HEK293 (cell line): Measurements from ENCODE around the gene STK11.

Source experiments
- IKZF3 ChIP-seq: fragments of 450-650 bp; IDR thresholded peaks from 2 replicates; pipeline ENCODE4 v1.5.0; 2018; ENCODE audit warnings: missing biosample characterization, mild to moderate bottlenecking, missing genetic modification characterization, moderate library complexity
- KLF1 ChIP-seq: fragments of 450-650 bp; formaldehyde crosslinking; IDR thresholded peaks from 2 replicates; pipeline ENCODE4 v1.5.1; 2016; ENCODE audit warnings: missing biosample characterization, missing genetic modification characterization
- KLF17 ChIP-seq: fragments of 450-650 bp; formaldehyde crosslinking; IDR thresholded peaks from 2 replicates; pipeline ENCODE4 v1.5.1; 2016; ENCODE audit warnings: missing biosample characterization, missing genetic modification characterization
- OVOL3 ChIP-seq: fragments of 450-650 bp; formaldehyde crosslinking; IDR thresholded peaks from 2 replicates; pipeline ENCODE4 v1.5.1; 2016; ENCODE audit warnings: missing biosample characterization, missing genetic modification characterization
- PATZ1 ChIP-seq: fragments of 450-650 bp; formaldehyde crosslinking; IDR thresholded peaks from 2 replicates; pipeline ENCODE4 v1.5.1; 2016; ENCODE audit warnings: missing biosample characterization, missing genetic modification characterization
- TSHZ1 ChIP-seq: fragments of 450-650 bp; formaldehyde crosslinking; IDR thresholded peaks from 2 replicates; pipeline ENCODE4 v1.5.1; 2016; ENCODE audit warnings: missing biosample characterization, missing genetic modification characterization, borderline replicate concordance
- ZBTB10 ChIP-seq: fragments of 450-650 bp; formaldehyde crosslinking; IDR thresholded peaks from 2 replicates; pipeline ENCODE4 v1.5.1; 2016; ENCODE audit warnings: missing biosample characterization, missing genetic modification characterization
- ZBTB20 ChIP-seq: fragments of 450-650 bp; formaldehyde crosslinking; IDR thresholded peaks from 2 replicates; pipeline ENCODE4 v1.5.1; 2016; ENCODE audit warnings: missing biosample characterization, missing genetic modification characterization
- ZBTB21 ChIP-seq: fragments of 450-650 bp; formaldehyde crosslinking; IDR thresholded peaks from 2 replicates; pipeline ENCODE4 v1.5.1; 2017; ENCODE audit warnings: missing biosample characterization, missing genetic modification characterization
- ZBTB49 ChIP-seq: fragments of 450-650 bp; formaldehyde crosslinking; IDR thresholded peaks from 2 replicates; pipeline ENCODE4 v1.5.1; 2016; ENCODE audit warnings: missing biosample characterization, missing genetic modification characterization, low read depth
- ZBTB8A ChIP-seq: fragments of 450-650 bp; formaldehyde crosslinking; IDR thresholded peaks from 2 replicates; pipeline ENCODE4 v1.5.1; 2016; ENCODE audit warnings: missing biosample characterization, missing genetic modification characterization
- ZNF146 ChIP-seq: fragments of 450-650 bp; formaldehyde crosslinking; IDR thresholded peaks from 2 replicates; pipeline ENCODE4 v1.5.1; 2016; ENCODE audit warnings: missing biosample characterization, missing genetic modification characterization
- ZNF19 ChIP-seq: fragments of 450-650 bp; formaldehyde crosslinking; IDR thresholded peaks from 2 replicates; pipeline ENCODE4; 2016; ENCODE audit warnings: missing biosample characterization, missing genetic modification characterization, low read depth
- ZNF202 ChIP-seq: fragments of 450-650 bp; formaldehyde crosslinking; IDR thresholded peaks from 2 replicates; pipeline ENCODE4 v1.5.1; 2016; ENCODE audit warnings: missing biosample characterization, missing genetic modification characterization, borderline replicate concordance
- ZNF26 ChIP-seq: fragments of 450-650 bp; formaldehyde crosslinking; IDR thresholded peaks from 2 replicates; pipeline ENCODE4 v1.5.1; 2016; ENCODE audit warnings: missing biosample characterization, missing genetic modification characterization
- ZNF501 ChIP-seq: fragments of 450-650 bp; formaldehyde crosslinking; IDR thresholded peaks from 2 replicates; pipeline ENCODE4 v1.5.1; 2016; ENCODE audit warnings: missing biosample characterization, missing genetic modification characterization
- ZNF518A ChIP-seq: fragments of 450-650 bp; formaldehyde crosslinking; conservative IDR thresholded peaks from 2 replicates; pipeline ENCODE4 v1.5.1; 2016; ENCODE audit warnings: low read depth, missing biosample characterization, missing genetic modification characterization
- ZNF571 ChIP-seq: fragments of 450-650 bp; formaldehyde crosslinking; IDR thresholded peaks from 2 replicates; pipeline ENCODE4 v1.5.0; 2017; ENCODE audit warnings: missing biosample characterization, missing genetic modification characterization
- ZNF670 ChIP-seq: fragments of 450-650 bp; formaldehyde crosslinking; IDR thresholded peaks from 2 replicates; pipeline ENCODE4 v1.5.1; 2016; ENCODE audit warnings: missing biosample characterization, missing genetic modification characterization, low read depth
- ZNF768 ChIP-seq: fragments of 450-650 bp; formaldehyde crosslinking; IDR thresholded peaks from 2 replicates; pipeline ENCODE4 v1.5.1; 2018; ENCODE audit warnings: missing biosample characterization, mild to moderate bottlenecking, missing genetic modification characterization
- ZSCAN23 ChIP-seq: fragments of 450-650 bp; formaldehyde crosslinking; IDR thresholded peaks from 2 replicates; pipeline ENCODE4 v1.5.1; 2016; ENCODE audit warnings: missing biosample characterization, missing genetic modification characterization

The STK11 gene

GRCh38 chr19:1232652-1233072 lies 27.1 kb downstream of the STK11 start (continued):
- 0 out of 2 replicates have a peak, but pooled peaks have one; percentile 35 for TF ChIP-seq ZBTB8A (tag by site-specific recombination)
- TF ChIP-seq KLF1: no peak
- no peak for TF ChIP-seq ZNF571 (tag by site-specific recombination)
- no peak for TF ChIP-seq ZBTB49
- no peak for TF ChIP-seq ZSCAN23 (tag by site-specific recombination)
- 0 out of 2 replicates have a peak, but pooled peaks have one; percentile 31 for TF ChIP-seq KLF17
- TF ChIP-seq ZNF670 (tag by site-specific recombination): no peak
- TF ChIP-seq ZNF146: no peak
- TF ChIP-seq ZNF202 (tag by site-specific recombination): no peak
- peak; percentile 49 for TF ChIP-seq ZBTB20
- TF ChIP-seq OVOL3 (tag by site-specific recombination): no peak
- 0 out of 2 replicates have a peak, but pooled peaks have one; percentile 28 for TF ChIP-seq IKZF3 (tag by site-specific recombination)
- 0 out of 2 replicates have a peak, but pooled peaks have one; percentile 22 for TF ChIP-seq ZBTB21
- no peak for TF ChIP-seq TSHZ1 (tag by site-specific recombination)
- no peak for TF ChIP-seq ZNF501 (tag by site-specific recombination)
- TF ChIP-seq PATZ1 (tag by site-specific recombination): peak; percentile 73; the same call in 1 of the 2 replicates
- TF ChIP-seq ZBTB10 (tag by site-specific recombination): no peak
- no peak for TF ChIP-seq ZNF518A
- no peak for TF ChIP-seq ZNF19 (tag by site-specific recombination)
- no peak for TF ChIP-seq ZNF26
- TF ChIP-seq ZNF768 (tag by site-specific recombination): peak; percentile 84; the same call in 1 of the 2 replicates
